GM12878 (cell line): ENCODE measurements around the gene NUP107. TPM values are rescaled to one million over a fixed set of nuclear protein-coding genes. Genes with fewer than 3 reads are reported as not detected.

Experiments used
- BCLAF1 ChIP-seq: fragments of 450-650 bp; IDR thresholded peaks from 2 replicates; pipeline ENCODE4 v1.6.1; 2017; ENCODE audit warnings: antibody characterized with exemption, mild to moderate bottlenecking, moderate library complexity
- DPF2 ChIP-seq: fragments of 450-650 bp; IDR thresholded peaks from 2 replicates; pipeline ENCODE4 v1.6.1; 2017; ENCODE audit warnings: mild to moderate bottlenecking
- HDAC6 ChIP-seq: fragments of 200-600 bp; sonication (generic); IDR thresholded peaks from one replicate; pipeline ENCODE4 v1.8.0; 2017; ENCODE audit warnings: antibody characterized with exemption; ENCODE audit not compliant: unreplicated experiment
- KAT2A ChIP-seq: conservative IDR thresholded peaks from 2 replicates; pipeline ENCODE4 v1.6.1; 2011; ENCODE audit warnings: low read depth, low read length; ENCODE audit not compliant: control insufficient read depth
- NR2F1 ChIP-seq: fragments of 450-650 bp; conservative IDR thresholded peaks from 2 replicates; pipeline ENCODE4 v1.6.1; 2017; ENCODE audit warnings: mild to moderate bottlenecking
- POLR2A ChIP-seq: IDR thresholded peaks from 2 replicates; pipeline ENCODE4 v1.6.1; 2011; ENCODE audit warnings: low read depth, mild to moderate bottlenecking, low read length
- POLR2AphosphoS2 ChIP-seq: IDR thresholded peaks from 2 replicates; pipeline ENCODE4 v1.6.1; 2011; ENCODE audit warnings: low read depth, mild to moderate bottlenecking, low read length, improper control_type of control experiment, moderate library complexity
- SRF ChIP-seq, 2 experiments: IDR thresholded peaks; 2 replicates each; pipeline ENCODE4 v1.6.1; 2011; ENCODE audit warnings: low read depth in 2 of 2, low read length in 2 of 2, mild to moderate bottlenecking in 1 of 2, moderate library complexity in 1 of 2
- TAF1 ChIP-seq: IDR thresholded peaks from 2 replicates; pipeline ENCODE4 v1.6.1; 2011; ENCODE audit warnings: mild to moderate bottlenecking, low read depth, low read length, borderline replicate concordance
- TCF12 ChIP-seq: IDR thresholded peaks from 2 replicates; pipeline ENCODE4 v1.6.1; 2011; ENCODE audit warnings: low read depth, mild to moderate bottlenecking, low read length
- YY1 ChIP-seq: IDR thresholded peaks from 2 replicates; pipeline ENCODE4 v1.6.1; 2011; ENCODE audit warnings: low read depth, mild to moderate bottlenecking, low read length
- ZNF217 ChIP-seq: fragments of 450-650 bp; IDR thresholded peaks from 2 replicates; pipeline ENCODE4 v1.6.1; 2017; ENCODE audit warnings: antibody characterized with exemption, mild to moderate bottlenecking
- ZNF592 ChIP-seq: fragments of 450-650 bp; IDR thresholded peaks from 2 replicates; pipeline ENCODE4 v1.6.1; 2017; ENCODE audit warnings: mild to moderate bottlenecking, moderate library complexity
- polyA plus RNA-seq, 11 experiments: library from polyadenylated mRNA; depleted of rRNA in 4 of 11; unstranded in 6 of 11; stranded (reverse) in 5 of 11; fragments of >200 nt; fragmentation: Nextera tagmentation in 4 of 11; fragmentation: Illumina TruSeq in 1 of 11; extraction: Ambion mirVana in 4 of 11; extraction: Trizol in 1 of 11; gene quantifications; 1 replicate in 1 of 11; 2 replicates in 10 of 11; pipeline versions ENCODE4 v1.2.1 to v1.2.3, GENCODE V29; 2011 to 2016; ENCODE audit warnings: inconsistent platforms in 2 of 11, missing spikeins in 2 of 11, low read depth in 1 of 11
- total RNA-seq, 4 experiments: library from RNA; depleted of rRNA in 3 of 4; stranded (reverse); fragments of >200 nt in 3 of 4; fragmentation: Illumina TruSeq in 1 of 4; extraction: Trizol in 1 of 4; gene quantifications; 2 replicates each; pipeline versions ENCODE4 v1.2.1 to v1.2.3, GENCODE V29; 2013 to 2021
- TF ChIP-seq, protein P1 (sequence below): fragments of 450-650 bp; IDR thresholded peaks from 2 replicates; pipeline ENCODE4 v1.6.1; 2018; ENCODE audit warnings: borderline replicate concordance, mild to moderate bottlenecking; ENCODE audit not compliant: partially characterized antibody
- TF ChIP-seq, protein P2 (sequence below): fragments of 450-650 bp; conservative IDR thresholded peaks from 2 replicates; pipeline ENCODE4 v1.6.1; 2017; ENCODE audit warnings: mild to moderate bottlenecking, moderate library complexity
- TF ChIP-seq, protein P3 (sequence below): IDR thresholded peaks from 2 replicates; pipeline ENCODE4 v1.6.1; 2012; ENCODE audit warnings: low read depth, low read length, improper control_type of control experiment

The NUP107 gene
- total and polyA plus RNA-seq, 10 of the 15 experiments (the other 5 are each of a cell fraction or from before 2014, with no cell fraction given): 73.4 to 132 (median 92.4) TPM

DNA sequence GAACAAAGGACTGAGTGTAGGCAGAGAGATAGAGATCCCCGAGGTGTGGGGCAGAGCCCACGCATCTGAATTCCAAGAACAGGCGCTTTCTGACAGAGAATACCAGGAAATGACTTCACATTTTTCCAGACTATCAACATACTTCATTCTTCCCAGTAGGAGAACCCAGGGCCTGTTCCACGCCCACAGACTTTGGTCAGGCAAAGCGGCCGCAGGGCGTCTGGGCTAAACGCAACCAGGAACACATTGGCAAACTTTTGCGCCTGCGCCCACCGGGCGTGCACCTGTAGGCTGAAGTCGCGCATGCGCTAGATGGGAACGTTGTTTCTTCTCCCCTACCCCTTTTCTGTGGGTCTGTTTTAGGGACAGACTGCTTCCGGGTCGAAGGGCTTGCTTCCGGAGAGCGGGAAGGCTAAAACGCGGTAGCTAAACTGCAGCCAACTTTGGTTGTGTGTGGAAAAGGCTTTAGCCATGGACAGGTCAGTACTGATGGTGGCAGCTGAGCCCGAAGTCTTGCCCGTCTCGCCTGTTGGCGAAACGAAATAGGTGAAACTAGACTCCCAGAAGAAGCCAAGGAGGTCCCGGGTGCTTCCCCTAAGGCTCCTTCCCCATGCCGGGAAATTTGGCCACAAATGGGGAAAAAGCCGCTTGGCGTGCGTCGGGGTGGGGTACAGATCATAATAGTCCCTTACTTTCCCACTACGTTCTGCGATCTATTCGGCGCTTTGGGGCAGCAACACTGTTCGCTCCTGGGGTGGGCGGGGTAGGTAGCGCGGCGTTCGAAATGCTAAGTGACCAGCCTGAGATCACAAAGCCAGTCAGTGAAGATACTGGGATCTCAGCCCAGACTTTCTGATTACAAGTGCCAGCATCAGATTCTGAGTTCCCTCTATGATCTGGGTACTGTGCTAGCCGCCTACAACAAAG lies at the start of gene NUP107 (continued):
- TF ChIP-seq, protein P1, sequence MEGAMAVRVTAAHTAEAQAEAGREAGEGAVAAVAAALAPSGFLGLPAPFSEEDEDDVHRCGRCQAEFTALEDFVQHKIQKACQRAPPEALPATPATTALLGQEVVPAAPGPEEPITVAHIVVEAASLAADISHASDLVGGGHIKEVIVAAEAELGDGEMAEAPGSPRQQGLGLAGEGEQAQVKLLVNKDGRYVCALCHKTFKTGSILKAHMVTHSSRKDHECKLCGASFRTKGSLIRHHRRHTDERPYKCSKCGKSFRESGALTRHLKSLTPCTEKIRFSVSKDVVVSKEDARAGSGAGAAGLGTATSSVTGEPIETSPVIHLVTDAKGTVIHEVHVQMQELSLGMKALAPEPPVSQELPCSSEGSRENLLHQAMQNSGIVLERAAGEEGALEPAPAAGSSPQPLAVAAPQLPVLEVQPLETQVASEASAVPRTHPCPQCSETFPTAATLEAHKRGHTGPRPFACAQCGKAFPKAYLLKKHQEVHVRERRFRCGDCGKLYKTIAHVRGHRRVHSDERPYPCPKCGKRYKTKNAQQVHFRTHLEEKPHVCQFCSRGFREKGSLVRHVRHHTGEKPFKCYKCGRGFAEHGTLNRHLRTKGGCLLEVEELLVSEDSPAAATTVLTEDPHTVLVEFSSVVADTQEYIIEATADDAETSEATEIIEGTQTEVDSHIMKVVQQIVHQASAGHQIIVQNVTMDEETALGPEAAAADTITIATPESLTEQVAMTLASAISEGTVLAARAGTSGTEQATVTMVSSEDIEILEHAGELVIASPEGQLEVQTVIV: peak; percentile 75
- TF ChIP-seq YY1 (peak; percentile 87), BCLAF1 (no peak), ZNF592 (no peak), SRF (IDR thresholded peaks at IDR 0.05; ENCODE audit: low read depth in 2 of 2, low read length in 2 of 2) (peak; percentile 15 to 92; a peak in 3 of 4 replicates), HDAC6 (no peak), TAF1 (peak; percentile 94; the same call in 1 of the 2 replicates), POLR2AphosphoS2 (peak; percentile 74; the same call in 1 of the 2 replicates), NR2F1 (peak; percentile 50; the same call in 1 of the 2 replicates), TCF12 (0 out of 2 replicates have a peak, but pooled peaks have one; percentile 60), POLR2A (peak; percentile 94), ZNF217 (no peak), DPF2 (0 out of 2 replicates have a peak, but pooled peaks have one; percentile 43), KAT2A (no peak)
- TF ChIP-seq, protein P2, sequence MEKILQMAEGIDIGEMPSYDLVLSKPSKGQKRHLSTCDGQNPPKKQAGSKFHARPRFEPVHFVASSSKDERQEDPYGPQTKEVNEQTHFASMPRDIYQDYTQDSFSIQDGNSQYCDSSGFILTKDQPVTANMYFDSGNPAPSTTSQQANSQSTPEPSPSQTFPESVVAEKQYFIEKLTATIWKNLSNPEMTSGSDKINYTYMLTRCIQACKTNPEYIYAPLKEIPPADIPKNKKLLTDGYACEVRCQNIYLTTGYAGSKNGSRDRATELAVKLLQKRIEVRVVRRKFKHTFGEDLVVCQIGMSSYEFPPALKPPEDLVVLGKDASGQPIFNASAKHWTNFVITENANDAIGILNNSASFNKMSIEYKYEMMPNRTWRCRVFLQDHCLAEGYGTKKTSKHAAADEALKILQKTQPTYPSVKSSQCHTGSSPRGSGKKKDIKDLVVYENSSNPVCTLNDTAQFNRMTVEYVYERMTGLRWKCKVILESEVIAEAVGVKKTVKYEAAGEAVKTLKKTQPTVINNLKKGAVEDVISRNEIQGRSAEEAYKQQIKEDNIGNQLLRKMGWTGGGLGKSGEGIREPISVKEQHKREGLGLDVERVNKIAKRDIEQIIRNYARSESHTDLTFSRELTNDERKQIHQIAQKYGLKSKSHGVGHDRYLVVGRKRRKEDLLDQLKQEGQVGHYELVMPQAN: peak; percentile 99
- TF ChIP-seq, protein P3, sequence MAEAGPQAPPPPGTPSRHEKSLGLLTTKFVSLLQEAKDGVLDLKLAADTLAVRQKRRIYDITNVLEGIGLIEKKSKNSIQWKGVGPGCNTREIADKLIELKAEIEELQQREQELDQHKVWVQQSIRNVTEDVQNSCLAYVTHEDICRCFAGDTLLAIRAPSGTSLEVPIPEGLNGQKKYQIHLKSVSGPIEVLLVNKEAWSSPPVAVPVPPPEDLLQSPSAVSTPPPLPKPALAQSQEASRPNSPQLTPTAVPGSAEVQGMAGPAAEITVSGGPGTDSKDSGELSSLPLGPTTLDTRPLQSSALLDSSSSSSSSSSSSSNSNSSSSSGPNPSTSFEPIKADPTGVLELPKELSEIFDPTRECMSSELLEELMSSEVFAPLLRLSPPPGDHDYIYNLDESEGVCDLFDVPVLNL: peak; percentile 94
